Activated CD8-positive, alpha-beta T cell treated with anti-CD3 and anti-CD28 coated beads, Interleukin-2, amount 10 ng/mL, durations not matched to agents 7 days and 5 days (primary cell): Measurements from ENCODE around the gene KRT86. TPM values are rescaled to one million over a fixed set of nuclear protein-coding genes. Genes with fewer than 3 reads are reported as not detected.

Experiments used
- ATAC-seq: fragments of 150-1000 bp; cut with Tn5 transposase; one replicate; pipeline ENCODE4 v1.10.0; 2021; ENCODE audit warnings: moderate library complexity
- CTCF ChIA-PET: fragments of 350-600 bp; sonication (Branson Sonifier 250); formaldehyde crosslinking; loops from one replicate; lab custom pipeline; 2021; ENCODE audit warnings: antibody characterized with exemption; lab: Charles Lee
- POLR2A ChIA-PET: fragments of 350-600 bp; sonication (Branson Sonifier 250); formaldehyde crosslinking; loops from one replicate; lab custom pipeline; 2021; ENCODE audit warnings: antibody characterized with exemption; lab: Charles Lee
- DNase-seq: peaks from one replicate; pipeline ENCODE4 v3.0.0-alpha.2; 2020
- H3K27ac Mint-ChIP-seq: one replicate; pipeline ENCODE4 v1.8.0; 2021; ENCODE audit warnings: mild to moderate bottlenecking, mixed read lengths
- H3K27me3 Mint-ChIP-seq: one replicate; pipeline ENCODE4 v1.8.0; 2021; ENCODE audit warnings: low read depth, mixed read lengths
- H3K36me3 Mint-ChIP-seq: one replicate; pipeline ENCODE4 v1.8.0; 2021; ENCODE audit warnings: low read depth, mixed read lengths
- H3K4me1 Mint-ChIP-seq: one replicate; pipeline ENCODE4 v1.8.0; 2021; ENCODE audit warnings: low read depth, mixed read lengths
- H3K4me3 Mint-ChIP-seq: one replicate; pipeline ENCODE4 v1.8.0; 2021; ENCODE audit warnings: mild to moderate bottlenecking, mixed read lengths
- H3K9me3 Mint-ChIP-seq: one replicate; pipeline ENCODE4 v1.8.0; 2022; ENCODE audit warnings: mixed read lengths; ENCODE audit not compliant: insufficient read depth
- total RNA-seq, 2 experiments: library from RNA; stranded (reverse); gene quantifications; one replicate each; pipeline ENCODE4 v1.2.3, GENCODE V29; 2021

KRT86 gene
- total RNA-seq, 2 experiments from 2014 or later: 1.1 TPM

- CTCF ChIA-PET: interaction anchor here (1.8 kb wide), 1 partner anchor 11 kb away, joined by 5 read pairs; no protein-coding TSS in a partner anchor
- Mint-ChIP-seq H3K27me3 (peaks cover 57% of the 10 kb centered on the region), H3K36me3 (no peaks in the 10 kb centered on the region)
Measured at GRCh38 chr12:52232674-52233461, 41.6 kb upstream of the KRT86 start, which contains the start of gene KRT7. Gene KRT7 (plus strand): TSS chr12:52233243. CDS start chr12:52233297, 54 bp downstream.

GRCh38 chr12:52233462-52234207 is 40.8 kb upstream of the KRT86 start:
- no peak for ATAC-seq
- peaks cover 53% of the 10 kb centered on the region for H3K27me3 Mint-ChIP-seq
- ChIA-PET CTCF (interaction anchor here (1.8 kb wide), 1 partner anchor 11 kb away, joined by 5 read pairs; no protein-coding TSS in a partner anchor), POLR2A (no interaction called here)
- no peak for DNase-seq
- H3K9me3 Mint-ChIP-seq: no peaks in the 10 kb centered on the region
- no peaks in the 10 kb centered on the region for H3K36me3 Mint-ChIP-seq
- no peak overlapping the region for H3K27ac Mint-ChIP-seq
- H3K4me3 Mint-ChIP-seq: no peak overlapping the region
- H3K4me1 Mint-ChIP-seq: no peaks in the 10 kb centered on the region

More at GRCh38 chr12:52232674-52233461, 41.6 kb upstream of the KRT86 start, which contains the start of gene KRT7:
- ATAC-seq (no peak), DNase-seq (no peak)
- POLR2A ChIA-PET: no interaction called here
- H3K4me3 Mint-ChIP-seq: no peak within 1 kb of the TSS
- no peak within 1 kb of the TSS for H3K27ac Mint-ChIP-seq
- H3K9me3 Mint-ChIP-seq: no peaks in the 10 kb centered on the region
- H3K4me1 Mint-ChIP-seq: no peaks in the 10 kb centered on the region

- CTCF ChIA-PET: interaction anchor here (4.8 kb wide), 1 partner anchor 12 kb away, joined by 30 read pairs; no protein-coding TSS in a partner anchor
- Mint-ChIP-seq H3K9me3 (no peaks in the 10 kb centered on the region), H3K4me1 (no peaks in the 10 kb centered on the region), H3K36me3 (no peaks in the 10 kb centered on the region), H3K4me3 (no peak overlapping the region), H3K27ac (no peak overlapping the region), H3K27me3 (peaks cover 52% of the 10 kb centered on the region)
- DNase-seq (no peak), ATAC-seq (no peak)
- POLR2A ChIA-PET: no interaction called here
Measured at GRCh38 chr12:52234223-52234810, 40.1 kb upstream of the KRT86 start.

GRCh38 chr12:52235001-52235764 is 39.3 kb upstream of the KRT86 start:
- H3K4me3 Mint-ChIP-seq: no peak overlapping the region
- H3K4me1 Mint-ChIP-seq: no peaks in the 10 kb centered on the region
- ATAC-seq (no peak), DNase-seq (no peak)
- peaks cover 46% of the 10 kb centered on the region for H3K27me3 Mint-ChIP-seq
- H3K27ac Mint-ChIP-seq: no peak overlapping the region
- CTCF ChIA-PET: interaction anchor here (4.3 to 4.8 kb wide), 2 partner anchors 13 to 44 kb away, joined by 23 to 30 read pairs; no protein-coding TSS in a partner anchor
- POLR2A ChIA-PET: no interaction called here
- no peaks in the 10 kb centered on the region for H3K9me3 Mint-ChIP-seq
- no peaks in the 10 kb centered on the region for H3K36me3 Mint-ChIP-seq

- Mint-ChIP-seq H3K4me1 (no peaks in the 10 kb centered on the region), H3K36me3 (no peaks in the 10 kb centered on the region), H3K4me3 (no peak overlapping the region), H3K27me3 (peaks cover 41% of the 10 kb centered on the region), H3K9me3 (no peaks in the 10 kb centered on the region), H3K27ac (no peak overlapping the region)
- ATAC-seq (no peak), DNase-seq (no peak)
- ChIA-PET CTCF (interaction anchor here (2.6 to 4.8 kb wide), 3 partner anchors 11 to 43 kb away, joined by 10 to 30 read pairs (median 23); no protein-coding TSS in a partner anchor), POLR2A (no interaction called here)
Measured at GRCh38 chr12:52235822-52236361, 38.6 kb upstream of the KRT86 start.

- POLR2A ChIA-PET: no interaction called here
- Mint-ChIP-seq H3K4me1 (no peaks in the 10 kb centered on the region), H3K9me3 (no peaks in the 10 kb centered on the region), H3K27me3 (peaks cover 37% of the 10 kb centered on the region), H3K27ac (no peak overlapping the region), H3K36me3 (no peaks in the 10 kb centered on the region), H3K4me3 (no peak overlapping the region)
- DNase-seq (no peak), ATAC-seq (no peak)
- CTCF ChIA-PET: interaction anchor here (2.6 to 4.8 kb wide), 3 partner anchors 12 to 43 kb away, joined by 10 to 30 read pairs (median 23); no protein-coding TSS in a partner anchor
Measured at GRCh38 chr12:52236386-52237050, 37.9 kb upstream of the KRT86 start.

- H3K9me3 Mint-ChIP-seq: no peaks in the 10 kb centered on the region
- H3K27ac Mint-ChIP-seq: no peak overlapping the region
- no peak overlapping the region for H3K4me3 Mint-ChIP-seq
- no peaks in the 10 kb centered on the region for H3K36me3 Mint-ChIP-seq
- ATAC-seq (no peak), DNase-seq (no peak)
- peaks cover 21% of the 10 kb centered on the region for H3K27me3 Mint-ChIP-seq
- peaks cover 12% of the 10 kb centered on the region for H3K4me1 Mint-ChIP-seq
- POLR2A ChIA-PET: interaction anchor here (0.7 to 1.0 kb wide), 2 partner anchors 9 to 126 kb away, joined by 3 read pairs; no protein-coding TSS in a partner anchor
- CTCF ChIA-PET: interaction anchor here (0.8 to 4.8 kb wide), 6 partner anchors 14 to 56 kb away, joined by 3 to 30 read pairs (median 7); no protein-coding TSS in a partner anchor
Measured at GRCh38 chr12:52238207-52238840, 36.1 kb upstream of the KRT86 start.

- POLR2A ChIA-PET: interaction anchor here (1.0 kb wide), 1 partner anchor 10 kb away, joined by 3 read pairs; no protein-coding TSS in a partner anchor
- H3K27ac Mint-ChIP-seq: no peak overlapping the region
Measured at GRCh38 chr12:52238916-52239646, 35.4 kb upstream of the KRT86 start.

GRCh38 chr12:52239767-52240166 is 34.7 kb upstream of the KRT86 start:
- Mint-ChIP-seq H3K9me3 (no peaks in the 10 kb centered on the region), H3K27me3 (peaks cover 9% of the 10 kb centered on the region), H3K27ac (no peak overlapping the region), H3K4me3 (no peak overlapping the region), H3K36me3 (no peaks in the 10 kb centered on the region), H3K4me1 (peaks cover 27% of the 10 kb centered on the region)
- DNase-seq (no peak), ATAC-seq (no peak)
- ChIA-PET POLR2A (no interaction called here), CTCF (interaction anchor here (4.3 kb wide), 1 partner anchor 39 kb away, joined by 23 read pairs; no protein-coding TSS in a partner anchor)

More at GRCh38 chr12:52238916-52239646, 35.4 kb upstream of the KRT86 start:
- H3K9me3 Mint-ChIP-seq: no peaks in the 10 kb centered on the region
- no peaks in the 10 kb centered on the region for H3K36me3 Mint-ChIP-seq
- no peak for DNase-seq
- H3K4me1 Mint-ChIP-seq: peaks cover 20% of the 10 kb centered on the region
- no peak for ATAC-seq
- CTCF ChIA-PET: interaction anchor here (1.3 to 4.8 kb wide), 3 partner anchors 17 to 55 kb away, joined by 3 to 30 read pairs (median 23); no protein-coding TSS in a partner anchor
- peaks cover 15% of the 10 kb centered on the region for H3K27me3 Mint-ChIP-seq
- no peak overlapping the region for H3K4me3 Mint-ChIP-seq
